GM23338 (cell line): Measurements from ENCODE around the gene COLQ. TPM values are rescaled to one million over a fixed set of nuclear protein-coding genes. Genes with fewer than 3 reads are reported as not detected.

Experiments used
- ATAC-seq: fragments of 200-7000 bp; cut with Tn5 transposase; 3 replicates; pipeline ENCODE4 v1.9.1; 2020
- DNase-seq: peaks from one replicate; pipeline ENCODE4 v3.0.0-alpha.2; 2015; ENCODE audit warnings: low spot score
- H2AFZ ChIP-seq: fragments of 200-600 bp; sonication (generic); 2 replicates; pipeline ENCODE4 v1.8.0; 2016; ENCODE audit warnings: antibody characterized with exemption, mild to moderate bottlenecking, moderate library complexity
- H3F3A ChIP-seq: fragments of 200-600 bp; sonication (generic); replicated peaks from 2 replicates; pipeline ENCODE4 v1.8.0; 2017; ENCODE audit warnings: antibody characterized with exemption, mixed run types, low read depth
- H3K27ac ChIP-seq: fragments of 200-600 bp; sonication (generic); 2 replicates; pipeline ENCODE4 v1.6.1; 2016; ENCODE audit warnings: low read depth
- H3K27me3 ChIP-seq: fragments of 200-600 bp; sonication (generic); 2 replicates; pipeline ENCODE4 v1.8.0; 2016; ENCODE audit warnings: mild to moderate bottlenecking, mixed run types, moderate library complexity; ENCODE audit not compliant: insufficient read depth
- H3K36me3 ChIP-seq: fragments of 200-600 bp; sonication (generic); 2 replicates; pipeline ENCODE4 v1.8.0; 2016; ENCODE audit warnings: mild to moderate bottlenecking; ENCODE audit not compliant: insufficient read depth
- H3K4me1 ChIP-seq: fragments of 200-600 bp; sonication (generic); 2 replicates; pipeline ENCODE4 v1.8.0; 2016; ENCODE audit warnings: mild to moderate bottlenecking, moderate library complexity; ENCODE audit not compliant: insufficient read depth
- H3K4me2 ChIP-seq: fragments of 200-600 bp; sonication (generic); 2 replicates; pipeline ENCODE4 v1.7.1; 2017; ENCODE audit warnings: mixed run types
- H3K4me3 ChIP-seq: fragments of 200-600 bp; sonication (generic); 2 replicates; pipeline ENCODE4 v1.6.1; 2016; ENCODE audit warnings: mixed run types
- H3K79me2 ChIP-seq: fragments of 200-600 bp; sonication (generic); replicated peaks from 2 replicates; pipeline ENCODE4 v1.8.0; 2017; ENCODE audit warnings: mild to moderate bottlenecking; ENCODE audit not compliant: insufficient read depth
- H3K9me2 ChIP-seq: fragments of 200-600 bp; sonication (generic); 2 replicates; pipeline ENCODE4 v1.8.0; 2017; ENCODE audit not compliant: insufficient read depth
- H4K20me1 ChIP-seq: fragments of 200-600 bp; sonication (generic); replicated peaks from 2 replicates; pipeline ENCODE4 v1.8.0; 2017; ENCODE audit warnings: mild to moderate bottlenecking; ENCODE audit not compliant: insufficient read depth
- H3K27ac Mint-ChIP-seq: 2 replicates; pipeline ENCODE4 v1.8.0; 2020; ENCODE audit warnings: inconsistent platforms, mild to moderate bottlenecking, moderate library complexity, mixed read lengths
- H3K27me3 Mint-ChIP-seq: 3 replicates; pipeline ENCODE4 v1.8.0; 2022; ENCODE audit warnings: low read depth, mild to moderate bottlenecking, moderate library complexity, mixed read lengths, inconsistent platforms; ENCODE audit not compliant: insufficient read depth, poor library complexity
- H3K36me3 Mint-ChIP-seq: 3 replicates; pipeline ENCODE4 v1.8.0; 2021; ENCODE audit warnings: low read depth, mild to moderate bottlenecking, inconsistent platforms, moderate library complexity, mixed read lengths
- H3K4me1 Mint-ChIP-seq: 3 replicates; pipeline ENCODE4 v1.8.0; 2020; ENCODE audit warnings: mild to moderate bottlenecking, inconsistent platforms, mixed read lengths
- H3K4me3 Mint-ChIP-seq: 3 replicates; pipeline ENCODE4 v1.8.0; 2021; ENCODE audit warnings: moderate library complexity, mild to moderate bottlenecking, inconsistent platforms, mixed read lengths
- H3K9me3 Mint-ChIP-seq: 3 replicates; pipeline ENCODE4 v1.8.0; 2020; ENCODE audit warnings: moderate library complexity, mild to moderate bottlenecking, inconsistent platforms, mixed read lengths
- CREB1 ChIP-seq: fragments of 250-450 bp; sonication (Bioruptor Pico); IDR thresholded peaks from 2 replicates; pipeline ENCODE4 v1.5.0; 2020; ENCODE audit warnings: low read depth, mild to moderate bottlenecking, moderate library complexity
- CTCF ChIP-seq, 2 experiments: fragments of 200-600 bp in 1 of 2; sonication (generic) in 1 of 2; conservative IDR thresholded peaks; 2 replicates each; pipeline versions ENCODE4 v1.5.1 to v1.6.1; 2016 to 2017; ENCODE audit warnings: antibody characterized with exemption in 2 of 2, low read depth in 2 of 2, mild to moderate bottlenecking in 2 of 2, moderate library complexity in 1 of 2
- ETS1 ChIP-seq: IDR thresholded peaks from 2 replicates; pipeline ENCODE4 v1.6.1; 2016; ENCODE audit warnings: antibody characterized with exemption
- EZH2 ChIP-seq: fragments of 200-600 bp; sonication (generic); IDR thresholded peaks from one replicate; pipeline ENCODE4 v1.8.0; 2017; ENCODE audit warnings: antibody characterized with exemption, mild to moderate bottlenecking, low read depth; ENCODE audit not compliant: unreplicated experiment
- EZH2phosphoT487 ChIP-seq: fragments of 200-600 bp; sonication (generic); IDR thresholded peaks from one replicate; pipeline ENCODE4 v1.8.1; 2018; ENCODE audit warnings: antibody characterized with exemption; ENCODE audit not compliant: unreplicated experiment
- JUNB ChIP-seq: IDR thresholded peaks from one replicate; pipeline ENCODE4 v1.6.1; 2016; ENCODE audit warnings: antibody characterized with exemption; ENCODE audit not compliant: unreplicated experiment
- NANOG ChIP-seq: IDR thresholded peaks from 2 replicates; pipeline ENCODE4 v1.6.1; 2016; ENCODE audit warnings: antibody characterized with exemption, borderline replicate concordance
- POLR2AphosphoS5 ChIP-seq: IDR thresholded peaks from 2 replicates; pipeline ENCODE4 v1.6.1; 2016; ENCODE audit warnings: antibody characterized with exemption, low read depth
- REST ChIP-seq: IDR thresholded peaks from one replicate; pipeline ENCODE4 v1.6.1; 2018; ENCODE audit warnings: antibody characterized with exemption; ENCODE audit not compliant: unreplicated experiment
- STAT1 ChIP-seq: IDR thresholded peaks from one replicate; pipeline ENCODE4 v1.6.1; 2016; ENCODE audit warnings: antibody characterized with exemption; ENCODE audit not compliant: unreplicated experiment
- ZNF114 ChIP-seq: fragments of 250-450 bp; sonication (Bioruptor Pico); IDR thresholded peaks from 2 replicates; pipeline ENCODE4 v1.5.0; 2020; ENCODE audit warnings: mild to moderate bottlenecking, moderate library complexity
- ZNF331 ChIP-seq: fragments of 250-450 bp; sonication (Bioruptor Pico); IDR thresholded peaks from 2 replicates; pipeline ENCODE4 v1.5.0; 2020; ENCODE audit warnings: low read depth, mild to moderate bottlenecking, moderate library complexity
- ZNF462 ChIP-seq: fragments of 250-450 bp; sonication (Bioruptor Pico); IDR thresholded peaks from 2 replicates; pipeline ENCODE4 v1.5.0; 2020; ENCODE audit warnings: mild to moderate bottlenecking, moderate library complexity
- polyA plus RNA-seq: library from polyadenylated mRNA; unstranded; fragments of >200 nt; fragmentation: Nextera tagmentation; extraction: Ambion mirVana; gene quantifications from 2 replicates; pipeline ENCODE4 v1.2.1, GENCODE V29; 2016
- total RNA-seq: library from RNA; depleted of rRNA; stranded (reverse); fragments of >200 nt; shearing (Covaris generic); gene quantifications from 2 replicates; pipeline ENCODE4 v1.2.3, GENCODE V29; 2014

COLQ gene
- total and polyA plus RNA-seq, 2 experiments from 2014 or later: 0.78 to 2.0 TPM

- no peak for TF ChIP-seq STAT1
- no peak for TF ChIP-seq JUNB
- no peak for TF ChIP-seq ZNF331 (CRISPR knock-in tag)
- no peak for TF ChIP-seq ZNF462 (CRISPR knock-in tag)
- no peak for TF ChIP-seq CREB1 (CRISPR knock-in tag)
- no peak for TF ChIP-seq EZH2
- no peak for TF ChIP-seq CTCF (conservative IDR thresholded peaks at IDR 0.05; ENCODE audit: low read depth in 2 of 2)
- no peak for TF ChIP-seq ETS1
- no peak for TF ChIP-seq NANOG
- no peak for TF ChIP-seq EZH2phosphoT487
- TF ChIP-seq POLR2AphosphoS5: no peak
- TF ChIP-seq ZNF114 (CRISPR knock-in tag): no peak
- no peak for TF ChIP-seq REST
- Histone ChIP-seq H2AFZ (no peak overlapping the region), H3K4me1 (0 out of 2 replicates have a peak, but pooled peaks cover 6% of the 10 kb centered on the region), H3K4me3 (no peak overlapping the region), H3K36me3 (no peaks in the 10 kb centered on the region), H3K27ac (no peak overlapping the region), H4K20me1 (no peaks in the 10 kb centered on the region), H3K9me2 (peaks cover 3% of the 10 kb centered on the region; the same call in 1 of the 2 replicates), H3K27me3 (no peaks in the 10 kb centered on the region), H3K79me2 (no peaks in the 10 kb centered on the region), H3K4me2 (no peak overlapping the region), H3F3A (no peaks in the 10 kb centered on the region)
- H3K27ac Mint-ChIP-seq: no peak overlapping the region
- no peaks in the 10 kb centered on the region for H3K9me3 Mint-ChIP-seq
- H3K27me3 Mint-ChIP-seq: peaks cover 2% of the 10 kb centered on the region
- DNase-seq: no peak
- H3K4me3 Mint-ChIP-seq: no peak overlapping the region
- peaks cover 17% of the 10 kb centered on the region for H3K4me1 Mint-ChIP-seq
- no peak for ATAC-seq
- no peaks in the 10 kb centered on the region for H3K36me3 Mint-ChIP-seq
Observed at GRCh38 chr3:15492847-15493360, 28.6 kb downstream of the COLQ start.
